Cardiac muscle cell (in vitro differentiated cells and primary cell): ENCODE measurements around the gene ECSCR. TPM values are rescaled to one million over a fixed set of nuclear protein-coding genes. Genes with fewer than 3 reads are reported as not detected.
A peak's percentile ranks its signal among the peaks of the same experiment; 100 is the strongest.
"Not testable (repeated sequence)": the region's sequence is repeated elsewhere in the genome, so short reads cannot be mapped to it uniquely, and the experiment has no call there.

ENCODE experiments used
- DNase-seq, 2 donors: peaks; one replicate each; pipeline versions ENCODE4 v3.0.0 to v3.0.0-alpha.2; 2010 to 2017; ENCODE audit warnings: low read depth in 1 of 2, low spot score in 1 of 2
- H3K27ac ChIP-seq: fragments of 200-600 bp; sonication (generic); 2 replicates; pipeline ENCODE4 v1.5.1; 2016
- H3K27me3 ChIP-seq: fragments of 200-600 bp; sonication (generic); 2 replicates; pipeline ENCODE4 v1.6.0; 2016; ENCODE audit warnings: control low read depth
- H3K36me3 ChIP-seq: fragments of 200-600 bp; sonication (generic); 2 replicates; pipeline ENCODE4 v1.5.1; 2016; ENCODE audit warnings: control low read depth
- H3K4me1 ChIP-seq: fragments of 200-600 bp; sonication (generic); 2 replicates; pipeline ENCODE4 v1.8.1; 2017; ENCODE audit warnings: low read depth, mild to moderate bottlenecking, mixed run types
- H3K4me3 ChIP-seq: fragments of 200-600 bp; sonication (generic); 2 replicates; pipeline ENCODE4 v1.5.1; 2016; ENCODE audit warnings: mild to moderate bottlenecking
- H3K9me3 ChIP-seq: fragments of 200-600 bp; sonication (generic); 2 replicates; pipeline ENCODE4 v1.5.1; 2017; ENCODE audit warnings: low read depth, mild to moderate bottlenecking, control low read depth
- polyA plus RNA-seq: library from polyadenylated mRNA; unstranded; fragments of >200 nt; fragmentation: Nextera tagmentation; extraction: Ambion mirVana; gene quantifications from 2 replicates; pipeline ENCODE4 v1.2.1, GENCODE V29; 2016
- total RNA-seq: library from RNA; depleted of rRNA; stranded (reverse); fragments of >200 nt; gene quantifications from 2 replicates; pipeline ENCODE4 v1.2.3, GENCODE V29; 2016
- TF ChIP-seq, protein P1 (sequence below): IDR thresholded peaks from 2 replicates; pipeline ENCODE4 v1.5.1; 2012; ENCODE audit warnings: low read depth, mild to moderate bottlenecking, low read length

The ECSCR gene
- total and polyA plus RNA-seq, 2 experiments from 2014 or later = 0.97 TPM; not detected in 1

DNA sequence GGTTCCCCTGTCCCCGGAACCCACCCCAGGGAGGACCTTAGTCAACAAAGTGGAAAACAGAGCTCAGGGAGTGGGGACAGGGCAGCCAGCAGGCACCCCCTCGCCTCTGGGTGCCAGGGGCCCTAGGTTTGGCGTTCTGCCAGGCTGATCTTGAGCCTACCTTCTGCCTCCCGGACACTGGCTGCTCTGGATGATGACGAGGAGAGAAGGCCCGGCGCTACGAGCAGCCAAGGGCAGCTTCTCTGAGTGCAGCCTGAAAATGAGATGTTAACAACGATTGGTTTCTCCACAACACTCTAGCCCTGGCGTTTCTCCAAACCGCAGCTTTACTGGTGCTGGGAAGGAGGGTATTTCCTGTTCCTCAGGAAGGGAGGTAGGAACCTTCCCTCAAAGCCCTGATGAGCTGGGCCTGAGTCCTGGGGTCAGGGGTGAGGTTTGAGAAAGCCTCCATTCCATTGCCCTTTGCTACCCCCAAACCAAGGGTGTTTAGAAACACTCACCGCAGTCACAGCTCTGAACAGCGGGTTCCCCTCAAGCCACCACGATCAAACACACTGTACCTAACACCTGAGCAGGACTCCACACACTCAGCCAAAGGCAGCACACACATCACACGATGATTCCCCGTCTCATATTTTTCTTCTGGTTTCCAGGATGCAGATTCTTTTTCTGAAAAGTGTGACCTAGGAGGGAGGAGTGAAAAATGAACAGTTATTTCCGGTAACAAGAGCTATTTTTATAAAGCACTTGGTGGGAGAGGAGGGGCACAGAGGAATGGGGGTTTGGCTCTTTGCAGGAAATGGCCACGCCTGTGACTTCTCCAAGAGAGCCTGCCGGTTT, 19.7 kb upstream of the ECSCR start, which contains the start of gene STING1:
Gene STING1, minus strand, starts transcription at position 709 of the 840 bp plus-strand sequence. CDS start 1,054 bp downstream, outside the sequence.
- DNase-seq = peak; percentile 48 to 99
- Histone ChIP-seq H3K9me3 (no peaks in the 10 kb centered on the region), H3K4me3 (peak within 1 kb of the TSS; percentile 5), H3K27me3 (no peaks in the 10 kb centered on the region), H3K36me3 (no peaks in the 10 kb centered on the region), H3K27ac (peak within 1 kb of the TSS; percentile 84), H3K4me1 (peaks cover 46% of the 10 kb centered on the region)
- TF ChIP-seq, protein P1, sequence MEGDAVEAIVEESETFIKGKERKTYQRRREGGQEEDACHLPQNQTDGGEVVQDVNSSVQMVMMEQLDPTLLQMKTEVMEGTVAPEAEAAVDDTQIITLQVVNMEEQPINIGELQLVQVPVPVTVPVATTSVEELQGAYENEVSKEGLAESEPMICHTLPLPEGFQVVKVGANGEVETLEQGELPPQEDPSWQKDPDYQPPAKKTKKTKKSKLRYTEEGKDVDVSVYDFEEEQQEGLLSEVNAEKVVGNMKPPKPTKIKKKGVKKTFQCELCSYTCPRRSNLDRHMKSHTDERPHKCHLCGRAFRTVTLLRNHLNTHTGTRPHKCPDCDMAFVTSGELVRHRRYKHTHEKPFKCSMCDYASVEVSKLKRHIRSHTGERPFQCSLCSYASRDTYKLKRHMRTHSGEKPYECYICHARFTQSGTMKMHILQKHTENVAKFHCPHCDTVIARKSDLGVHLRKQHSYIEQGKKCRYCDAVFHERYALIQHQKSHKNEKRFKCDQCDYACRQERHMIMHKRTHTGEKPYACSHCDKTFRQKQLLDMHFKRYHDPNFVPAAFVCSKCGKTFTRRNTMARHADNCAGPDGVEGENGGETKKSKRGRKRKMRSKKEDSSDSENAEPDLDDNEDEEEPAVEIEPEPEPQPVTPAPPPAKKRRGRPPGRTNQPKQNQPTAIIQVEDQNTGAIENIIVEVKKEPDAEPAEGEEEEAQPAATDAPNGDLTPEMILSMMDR = no peak

DNA sequence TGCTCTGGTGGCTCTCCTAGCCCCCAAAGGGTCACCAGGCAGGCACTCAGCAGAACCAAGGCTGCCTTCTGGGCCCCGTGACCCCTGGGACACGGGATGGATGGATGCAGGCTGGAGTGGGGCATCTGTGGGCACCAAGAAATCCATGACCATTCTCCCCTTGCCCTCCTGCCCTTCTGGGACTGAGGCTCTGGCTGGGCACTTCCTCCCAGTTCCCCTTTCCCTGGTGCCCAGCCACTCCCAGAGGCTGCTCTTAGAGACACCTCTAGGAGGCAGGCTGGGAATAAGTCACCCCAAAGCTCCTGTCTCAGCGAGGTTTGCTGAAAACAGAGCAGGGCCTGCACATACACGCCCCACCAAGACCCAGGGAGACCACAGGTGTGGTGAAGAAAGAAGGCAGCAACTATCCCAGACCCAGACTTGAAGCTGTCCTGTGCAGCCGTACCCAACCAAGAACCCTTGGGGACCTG, 19.1 kb upstream of the ECSCR start:
- Histone ChIP-seq H3K36me3 (no peaks in the 10 kb centered on the region), H3K9me3 (no peaks in the 10 kb centered on the region), H3K4me3 (no peak overlapping the region), H3K27ac (peak overlapping the region; percentile 84), H3K4me1 (peaks cover 46% of the 10 kb centered on the region), H3K27me3 (no peaks in the 10 kb centered on the region)
- TF ChIP-seq, protein P1 = peak; percentile 34
- peak in 1 of 2 donors; percentile 52 for DNase-seq

GRCh38 chr5:139481122-139481533, 18.6 kb upstream of the ECSCR start:
- no peak overlapping the region for H3K4me3 ChIP-seq
- H3K9me3 ChIP-seq = no peaks in the 10 kb centered on the region
- DNase-seq = peak in 1 of 2 donors; percentile 63
- H3K36me3 ChIP-seq = no peaks in the 10 kb centered on the region
- no peaks in the 10 kb centered on the region for H3K27me3 ChIP-seq
- peaks cover 41% of the 10 kb centered on the region for H3K4me1 ChIP-seq
- H3K27ac ChIP-seq = peak overlapping the region; percentile 84
- TF ChIP-seq, protein P1 = no peak

- H3K27me3 ChIP-seq, DNase-seq, H3K9me3 ChIP-seq, H3K4me3 ChIP-seq, H3K36me3 ChIP-seq: not testable (repeated sequence)
- peak overlapping the region; percentile 83 for H3K27ac ChIP-seq
- H3K4me1 ChIP-seq = peaks cover 44% of the 10 kb centered on the region
Observed at GRCh38 chr5:139479729-139480128, 17.2 kb upstream of the ECSCR start.

DNA sequence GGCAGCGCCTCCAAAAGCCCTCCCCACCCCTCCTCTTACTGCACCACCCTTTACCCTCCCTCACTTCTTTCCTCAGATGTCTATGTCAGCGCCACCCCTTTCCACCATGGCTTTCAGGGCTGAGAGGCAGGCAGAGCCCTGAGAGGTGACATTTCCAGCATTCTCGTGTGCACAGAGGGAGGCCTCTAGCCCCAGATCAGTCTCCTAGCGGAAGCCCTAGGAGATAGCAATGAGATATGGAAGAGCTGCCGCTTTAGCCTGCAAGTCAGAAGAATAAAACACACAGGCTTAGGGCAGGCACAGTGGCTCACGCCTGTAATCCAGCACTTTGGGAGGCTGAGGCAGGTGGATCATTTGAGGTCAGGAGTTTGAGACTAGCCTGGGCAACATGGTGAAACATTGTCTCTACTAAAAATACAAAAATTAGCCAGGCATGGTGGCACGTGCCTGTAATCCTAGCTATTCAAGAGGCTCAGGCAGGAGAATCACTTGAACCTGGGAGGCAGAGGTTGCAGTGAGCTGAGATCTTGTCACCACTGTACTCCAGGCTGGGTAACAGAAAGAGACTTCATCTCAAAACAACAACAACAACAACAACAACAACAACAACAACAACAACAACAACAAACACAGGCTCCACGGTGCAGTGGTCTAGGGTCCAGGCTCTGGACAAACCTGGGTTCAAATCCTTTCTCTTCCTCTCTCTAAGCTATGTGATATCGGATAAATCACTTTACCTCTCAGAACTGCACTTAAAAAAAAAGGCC, 16.3 kb upstream of the ECSCR start:
- H3K9me3 ChIP-seq, H3K4me3 ChIP-seq, H3K36me3 ChIP-seq, H3K27me3 ChIP-seq: not testable (repeated sequence)
- peak in 1 of 2 donors; percentile 81 for DNase-seq
- Histone ChIP-seq H3K4me1 (peaks cover 48% of the 10 kb centered on the region), H3K27ac (peak overlapping the region; percentile 83)

DNA sequence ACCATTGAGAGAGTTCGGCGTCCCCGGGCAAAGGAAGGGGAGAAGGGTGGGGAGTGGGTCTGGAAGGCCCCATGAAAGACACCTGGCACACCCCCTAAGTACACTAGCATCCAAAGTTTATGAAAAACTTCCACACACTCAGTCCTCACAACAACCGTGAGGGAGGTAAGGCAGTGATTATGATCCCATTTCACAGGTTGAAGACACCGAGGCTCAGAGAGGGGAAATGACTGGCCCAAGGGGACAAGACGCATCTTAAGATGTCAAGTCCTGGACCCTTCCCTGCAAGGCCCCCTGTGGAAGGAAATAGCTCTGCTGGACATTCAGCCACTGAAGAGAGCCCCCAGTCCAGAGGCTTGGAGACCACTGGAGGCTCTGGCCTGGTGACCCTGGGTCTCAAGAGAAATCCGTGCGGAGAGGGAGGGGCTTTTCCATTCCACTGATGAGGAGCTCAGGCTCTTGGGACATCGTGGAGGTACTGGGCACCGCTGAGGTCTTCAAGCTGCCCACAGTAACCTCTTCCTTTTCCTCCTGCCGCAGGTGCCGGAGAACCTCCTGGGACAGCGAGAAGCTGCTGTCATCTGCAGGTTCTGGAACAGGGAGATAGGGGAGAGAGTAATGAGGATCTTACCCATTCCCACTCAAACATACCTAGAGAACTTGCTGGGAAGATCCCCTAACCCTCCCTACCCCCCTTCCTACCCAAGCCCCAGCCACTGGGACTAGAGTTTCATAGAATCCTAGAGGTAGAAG, 13.5 kb upstream of the ECSCR start:
- Histone ChIP-seq H3K36me3 (no peaks in the 10 kb centered on the region), H3K27ac (no peak overlapping the region), H3K9me3 (no peaks in the 10 kb centered on the region), H3K4me3 (no peak overlapping the region), H3K4me1 (peaks cover 45% of the 10 kb centered on the region), H3K27me3 (no peaks in the 10 kb centered on the region)
- TF ChIP-seq, protein P1 = no peak
- no peak for DNase-seq
